Measurements from ENCODE around the gene ADK.

The ADK gene

GRCh38 chr10:74363727-74364126 is 212.7 kb downstream of the ADK start:
- 94% methylated on average over 2 of the region's 2 CpGs for WGBS
- H3K27me3 ChIP-seq (ENCODE audit: insufficient read depth, low read length): no peaks in the 10 kb centered on the region
- no peaks in the 10 kb centered on the region for H3K4me1 ChIP-seq (ENCODE audit: insufficient read depth, low read length)
- H3K4me3 ChIP-seq (ENCODE audit: low read length): no peak overlapping the region
- H3K9me3 ChIP-seq (ENCODE audit: insufficient read depth, low read depth, low read length): 0 out of 2 replicates have a peak, but pooled peaks cover 11% of the 10 kb centered on the region
- 0 out of 2 replicates have a peak, but pooled peaks cover 7% of the 10 kb centered on the region for H3K36me3 ChIP-seq (ENCODE audit: insufficient read depth, low read length)
- H3K27ac ChIP-seq (ENCODE audit: low read depth, low read length): no peak overlapping the region
- H3K9ac ChIP-seq (ENCODE audit: low read depth, low read length): no peak overlapping the region

- Histone ChIP-seq H3K27me3 (ENCODE audit: insufficient read depth, low read length) (no peaks in the 10 kb centered on the region), H3K36me3 (ENCODE audit: insufficient read depth, low read length) (0 out of 2 replicates have a peak, but pooled peaks cover 7% of the 10 kb centered on the region), H3K4me3 (ENCODE audit: low read length) (no peak overlapping the region), H3K9ac (ENCODE audit: low read depth, low read length) (no peak overlapping the region), H3K4me1 (ENCODE audit: insufficient read depth, low read length) (no peaks in the 10 kb centered on the region), H3K27ac (ENCODE audit: low read depth, low read length) (no peak overlapping the region), H3K9me3 (ENCODE audit: insufficient read depth, low read depth, low read length) (0 out of 2 replicates have a peak, but pooled peaks cover 11% of the 10 kb centered on the region)
- 96% methylated on average over 3 of the region's 3 CpGs for WGBS
Measured at GRCh38 chr10:74365109-74365508, 214.1 kb downstream of the ADK start.

- H3K4me1 ChIP-seq (ENCODE audit: insufficient read depth, low read length): no peaks in the 10 kb centered on the region
- no peak overlapping the region for H3K9ac ChIP-seq (ENCODE audit: low read depth, low read length)
- WGBS: 97% methylated on average over 7 of the region's 7 CpGs
- no peak overlapping the region for H3K27ac ChIP-seq (ENCODE audit: low read depth, low read length)
- no peaks in the 10 kb centered on the region for H3K9me3 ChIP-seq (ENCODE audit: insufficient read depth, low read depth, low read length)
- H3K36me3 ChIP-seq (ENCODE audit: insufficient read depth, low read length): no peaks in the 10 kb centered on the region
- no peak overlapping the region for H3K4me3 ChIP-seq (ENCODE audit: low read length)
- H3K27me3 ChIP-seq (ENCODE audit: insufficient read depth, low read length): no peaks in the 10 kb centered on the region
Measured at GRCh38 chr10:74371696-74372095, 220.7 kb downstream of the ADK start.

- Histone ChIP-seq H3K4me1 (ENCODE audit: insufficient read depth, low read length) (no peaks in the 10 kb centered on the region), H3K36me3 (ENCODE audit: insufficient read depth, low read length) (no peaks in the 10 kb centered on the region), H3K4me3 (ENCODE audit: low read length) (no peak overlapping the region), H3K27me3 (ENCODE audit: insufficient read depth, low read length) (no peaks in the 10 kb centered on the region), H3K9me3 (ENCODE audit: insufficient read depth, low read depth, low read length) (no peaks in the 10 kb centered on the region), H3K9ac (ENCODE audit: low read depth, low read length) (no peak overlapping the region), H3K27ac (ENCODE audit: low read depth, low read length) (no peak overlapping the region)
- 100% methylated on average over 1 of the region's 1 CpG for WGBS
Measured at GRCh38 chr10:74373059-74373458, 222.0 kb downstream of the ADK start.

- H3K9ac ChIP-seq (ENCODE audit: low read depth, low read length): no peak overlapping the region
- H3K36me3 ChIP-seq (ENCODE audit: insufficient read depth, low read length): no peaks in the 10 kb centered on the region
- no peak overlapping the region for H3K4me3 ChIP-seq (ENCODE audit: low read length)
- H3K4me1 ChIP-seq (ENCODE audit: insufficient read depth, low read length): no peaks in the 10 kb centered on the region
- no peak overlapping the region for H3K27ac ChIP-seq (ENCODE audit: low read depth, low read length)
- H3K27me3 ChIP-seq (ENCODE audit: insufficient read depth, low read length): no peaks in the 10 kb centered on the region
- WGBS: 92% methylated on average over 2 of the region's 5 CpGs
- H3K9me3 ChIP-seq (ENCODE audit: insufficient read depth, low read depth, low read length): no peaks in the 10 kb centered on the region
Measured at GRCh38 chr10:74377476-74377875, 226.5 kb downstream of the ADK start.

- no peaks in the 10 kb centered on the region for H3K9me3 ChIP-seq (ENCODE audit: insufficient read depth, low read depth, low read length)
- no peaks in the 10 kb centered on the region for H3K27me3 ChIP-seq (ENCODE audit: insufficient read depth, low read length)
- no peak overlapping the region for H3K9ac ChIP-seq (ENCODE audit: low read depth, low read length)
- H3K4me3 ChIP-seq (ENCODE audit: low read length): no peak overlapping the region
- no peaks in the 10 kb centered on the region for H3K4me1 ChIP-seq (ENCODE audit: insufficient read depth, low read length)
- 96% methylated on average over 3 of the region's 3 CpGs for WGBS
- no peak overlapping the region for H3K27ac ChIP-seq (ENCODE audit: low read depth, low read length)
- H3K36me3 ChIP-seq (ENCODE audit: insufficient read depth, low read length): no peaks in the 10 kb centered on the region
Measured at GRCh38 chr10:74379474-74379873, 228.5 kb downstream of the ADK start.

GRCh38 chr10:74380795-74381194 is 229.8 kb downstream of the ADK start:
- Histone ChIP-seq H3K36me3 (ENCODE audit: insufficient read depth, low read length) (no peaks in the 10 kb centered on the region), H3K4me1 (ENCODE audit: insufficient read depth, low read length) (no peaks in the 10 kb centered on the region), H3K9me3 (ENCODE audit: insufficient read depth, low read depth, low read length) (no peaks in the 10 kb centered on the region), H3K9ac (ENCODE audit: low read depth, low read length) (no peak overlapping the region), H3K27me3 (ENCODE audit: insufficient read depth, low read length) (no peaks in the 10 kb centered on the region), H3K27ac (ENCODE audit: low read depth, low read length) (no peak overlapping the region), H3K4me3 (ENCODE audit: low read length) (no peak overlapping the region)
- 100% methylated on average over 1 of the region's 1 CpG for WGBS

- Histone ChIP-seq H3K36me3 (ENCODE audit: insufficient read depth, low read length) (no peaks in the 10 kb centered on the region), H3K27me3 (ENCODE audit: insufficient read depth, low read length) (no peaks in the 10 kb centered on the region), H3K4me3 (ENCODE audit: low read length) (no peak overlapping the region), H3K9ac (ENCODE audit: low read depth, low read length) (no peak overlapping the region), H3K27ac (ENCODE audit: low read depth, low read length) (no peak overlapping the region), H3K9me3 (ENCODE audit: insufficient read depth, low read depth, low read length) (no peaks in the 10 kb centered on the region), H3K4me1 (ENCODE audit: insufficient read depth, low read length) (no peaks in the 10 kb centered on the region)
- 89% methylated on average over 2 of the region's 2 CpGs for WGBS
Measured at GRCh38 chr10:74381291-74381853, 230.4 kb downstream of the ADK start.

- Histone ChIP-seq H3K9me3 (ENCODE audit: insufficient read depth, low read depth, low read length) (no peaks in the 10 kb centered on the region), H3K4me1 (ENCODE audit: insufficient read depth, low read length) (no peaks in the 10 kb centered on the region), H3K4me3 (ENCODE audit: low read length) (no peak overlapping the region), H3K27ac (ENCODE audit: low read depth, low read length) (no peak overlapping the region), H3K36me3 (ENCODE audit: insufficient read depth, low read length) (no peaks in the 10 kb centered on the region), H3K27me3 (ENCODE audit: insufficient read depth, low read length) (no peaks in the 10 kb centered on the region), H3K9ac (ENCODE audit: low read depth, low read length) (no peak overlapping the region)
- 85% methylated on average over 1 of the region's 1 CpG for WGBS
Measured at GRCh38 chr10:74382663-74383062, 231.6 kb downstream of the ADK start.

- Histone ChIP-seq H3K27ac (ENCODE audit: low read depth, low read length) (no peak overlapping the region), H3K4me1 (ENCODE audit: insufficient read depth, low read length) (no peaks in the 10 kb centered on the region), H3K9ac (ENCODE audit: low read depth, low read length) (no peak overlapping the region), H3K36me3 (ENCODE audit: insufficient read depth, low read length) (no peaks in the 10 kb centered on the region), H3K4me3 (ENCODE audit: low read length) (no peak overlapping the region), H3K27me3 (ENCODE audit: insufficient read depth, low read length) (no peaks in the 10 kb centered on the region), H3K9me3 (ENCODE audit: insufficient read depth, low read depth, low read length) (no peaks in the 10 kb centered on the region)
Measured at GRCh38 chr10:74383642-74384041, 232.6 kb downstream of the ADK start.

GRCh38 chr10:74384615-74385183 is 233.7 kb downstream of the ADK start:
- no peak overlapping the region for H3K9ac ChIP-seq (ENCODE audit: low read depth, low read length)
- 85% methylated on average over 2 of the region's 3 CpGs for WGBS
- no peaks in the 10 kb centered on the region for H3K27me3 ChIP-seq (ENCODE audit: insufficient read depth, low read length)

GRCh38 chr10:74388801-74389200 is 237.8 kb downstream of the ADK start:
- H3K27ac ChIP-seq (ENCODE audit: low read depth, low read length): no peak overlapping the region
- no peaks in the 10 kb centered on the region for H3K36me3 ChIP-seq (ENCODE audit: insufficient read depth, low read length)
- H3K27me3 ChIP-seq (ENCODE audit: insufficient read depth, low read length): no peaks in the 10 kb centered on the region
- no peak overlapping the region for H3K4me3 ChIP-seq (ENCODE audit: low read length)
- H3K9ac ChIP-seq (ENCODE audit: low read depth, low read length): no peak overlapping the region
- H3K9me3 ChIP-seq (ENCODE audit: insufficient read depth, low read depth, low read length): no peaks in the 10 kb centered on the region
- H3K4me1 ChIP-seq (ENCODE audit: insufficient read depth, low read length): no peaks in the 10 kb centered on the region

More at GRCh38 chr10:74384615-74385183, 233.7 kb downstream of the ADK start:
- H3K4me1 ChIP-seq (ENCODE audit: insufficient read depth, low read length): no peaks in the 10 kb centered on the region
- H3K27ac ChIP-seq (ENCODE audit: low read depth, low read length): no peak overlapping the region
- H3K36me3 ChIP-seq (ENCODE audit: insufficient read depth, low read length): no peaks in the 10 kb centered on the region
- no peaks in the 10 kb centered on the region for H3K9me3 ChIP-seq (ENCODE audit: insufficient read depth, low read depth, low read length)
- no peak overlapping the region for H3K4me3 ChIP-seq (ENCODE audit: low read length)
